ENCODE results near the gene PLSCR4.
"Not testable (repeated sequence)": the region's sequence is repeated elsewhere in the genome, so short reads cannot be mapped to it uniquely, and the experiment has no call there.

Gene PLSCR4

GRCh38 chr3:146246526-146246925 is 4.4 kb downstream of the PLSCR4 start:
- no peak for DNase-seq

GRCh38 chr3:146243559-146243958 is 7.3 kb downstream of the PLSCR4 start:
- DNase-seq, result no peak

DNA sequence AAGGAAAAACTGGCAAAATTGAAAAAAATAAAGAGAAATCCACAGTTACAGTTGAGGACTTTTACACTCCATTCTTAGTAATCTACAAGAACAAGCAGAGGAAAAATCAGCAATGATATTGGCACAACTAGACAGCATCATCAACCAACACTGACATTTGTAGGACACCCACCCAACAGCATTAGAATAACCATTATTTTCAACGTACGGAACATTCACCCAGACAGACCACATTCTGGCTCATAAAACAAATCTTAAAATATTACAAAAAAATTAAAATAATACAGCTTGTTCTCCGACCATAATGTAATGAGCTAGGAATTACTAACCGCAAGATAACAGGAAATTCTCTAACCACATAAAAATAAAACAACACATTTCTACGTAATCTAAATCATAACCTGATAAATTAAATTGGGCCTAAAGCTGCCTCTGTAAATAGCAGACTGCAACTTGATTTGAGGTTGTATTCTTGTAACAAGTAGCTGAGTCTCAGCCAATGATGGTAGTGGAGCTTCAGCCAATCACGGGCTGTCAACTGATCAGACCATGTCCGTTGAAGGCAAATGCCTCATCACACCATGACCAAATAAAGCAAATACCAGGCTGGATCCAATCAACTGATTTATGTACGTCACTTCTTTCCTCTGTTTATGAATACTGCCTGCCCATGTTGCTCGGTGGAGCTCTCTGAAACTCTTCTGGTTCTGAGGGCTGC is 9.2 kb downstream of the PLSCR4 start:
- DNase-seq, result no peak

GRCh38 chr3:146233487-146233886 is 17.4 kb downstream of the PLSCR4 start:
- no peak for DNase-seq

GRCh38 chr3:146227486-146227885 is 23.4 kb downstream of the PLSCR4 start:
- DNase-seq, result no peak

- no peak for DNase-seq
Observed at GRCh38 chr3:146226881-146227280, 24.0 kb downstream of the PLSCR4 start.

GRCh38 chr3:146225458-146225857 is 25.4 kb downstream of the PLSCR4 start:
- DNase-seq, result not testable (repeated sequence)

- DNase-seq, result no peak
Observed at GRCh38 chr3:146223401-146224373, 27.2 kb downstream of the PLSCR4 start.

GRCh38 chr3:146222204-146223046 is 28.5 kb downstream of the PLSCR4 start:
- no peak for DNase-seq

DNA sequence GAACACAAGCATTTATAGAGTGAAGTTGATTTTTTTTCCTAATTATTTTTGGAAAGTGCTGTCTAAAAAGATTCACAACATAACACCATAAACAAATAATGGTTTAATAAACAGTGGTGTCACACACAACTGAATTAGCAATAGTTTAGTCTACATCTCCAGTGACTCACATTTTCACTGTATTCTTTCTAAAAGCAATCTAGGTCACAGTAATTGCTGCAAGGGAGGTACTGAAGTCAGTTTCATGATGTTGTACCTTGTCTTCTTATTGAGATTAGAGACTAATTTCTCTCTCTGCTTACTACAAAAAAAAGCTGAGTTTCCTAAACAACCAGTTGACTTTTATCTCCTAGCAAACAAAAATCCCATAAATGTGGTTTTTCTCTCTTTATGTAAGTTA is 29.6 kb downstream of the PLSCR4 start:
- DNase-seq, result no peak

- DNase-seq, result no peak
Observed at GRCh38 chr3:146218880-146219866, 31.7 kb downstream of the PLSCR4 start.

- peak; percentile 7 for DNase-seq
Observed at GRCh38 chr3:146217324-146217723, 33.6 kb downstream of the PLSCR4 start.

DNA sequence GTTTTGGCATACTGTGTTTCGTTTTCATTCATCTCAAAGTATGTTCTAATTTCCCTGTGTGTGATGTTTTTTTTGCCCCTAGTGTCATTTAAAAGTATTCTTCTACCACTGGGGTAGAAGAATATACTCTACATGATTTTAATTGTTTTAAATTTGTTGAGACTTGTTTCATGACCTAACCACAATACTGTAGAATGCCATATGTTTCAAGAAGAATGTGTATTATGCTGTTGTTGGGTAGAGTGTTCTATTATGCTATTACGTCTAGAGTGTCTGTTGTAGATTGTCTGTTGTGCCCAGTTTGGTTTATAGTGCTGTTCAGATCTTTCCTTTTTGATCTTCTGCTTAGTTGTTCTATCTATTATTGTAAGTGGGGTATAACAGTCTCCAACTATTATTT is 36.4 kb downstream of the PLSCR4 start:
- no peak for DNase-seq

DNA sequence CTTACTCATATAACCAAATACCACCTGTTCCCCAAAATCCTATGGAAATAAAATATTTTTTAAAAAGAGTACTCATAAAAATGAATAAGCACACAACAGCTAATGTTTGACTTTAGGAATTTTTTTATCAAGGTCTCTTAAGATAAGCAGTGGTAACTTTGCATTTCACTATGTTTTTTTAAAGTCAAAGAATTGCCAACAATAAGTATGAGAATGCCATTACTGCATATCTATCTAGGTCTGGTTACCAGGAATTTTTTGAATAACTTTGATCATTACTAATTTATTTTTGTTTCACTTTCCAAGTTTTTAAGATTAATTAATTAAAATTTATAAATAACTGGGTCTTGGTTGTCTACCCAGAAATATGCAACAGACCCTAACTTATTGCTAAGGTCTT is 41.5 kb downstream of the PLSCR4 start:
- no peak for DNase-seq

DNA sequence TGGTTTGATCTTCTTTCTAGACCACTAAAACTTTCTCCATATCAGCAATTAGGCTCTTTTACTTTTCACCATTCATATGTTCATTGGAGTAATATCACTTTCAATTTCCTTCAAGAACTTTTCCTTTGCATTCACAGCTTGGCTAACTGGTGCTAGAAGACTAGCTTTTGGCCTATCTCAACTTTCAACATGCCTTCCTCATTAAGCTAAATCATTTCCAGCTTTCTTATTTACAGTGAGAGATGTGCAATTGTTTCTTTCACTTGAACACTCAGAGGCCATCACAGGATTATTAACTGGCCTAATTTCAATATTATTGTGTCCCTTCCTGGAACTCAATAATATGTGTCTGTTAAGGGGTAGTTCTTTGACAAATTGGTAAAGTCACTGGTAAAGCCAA is 47.1 kb downstream of the PLSCR4 start:
- DNase-seq, result no peak

DNA sequence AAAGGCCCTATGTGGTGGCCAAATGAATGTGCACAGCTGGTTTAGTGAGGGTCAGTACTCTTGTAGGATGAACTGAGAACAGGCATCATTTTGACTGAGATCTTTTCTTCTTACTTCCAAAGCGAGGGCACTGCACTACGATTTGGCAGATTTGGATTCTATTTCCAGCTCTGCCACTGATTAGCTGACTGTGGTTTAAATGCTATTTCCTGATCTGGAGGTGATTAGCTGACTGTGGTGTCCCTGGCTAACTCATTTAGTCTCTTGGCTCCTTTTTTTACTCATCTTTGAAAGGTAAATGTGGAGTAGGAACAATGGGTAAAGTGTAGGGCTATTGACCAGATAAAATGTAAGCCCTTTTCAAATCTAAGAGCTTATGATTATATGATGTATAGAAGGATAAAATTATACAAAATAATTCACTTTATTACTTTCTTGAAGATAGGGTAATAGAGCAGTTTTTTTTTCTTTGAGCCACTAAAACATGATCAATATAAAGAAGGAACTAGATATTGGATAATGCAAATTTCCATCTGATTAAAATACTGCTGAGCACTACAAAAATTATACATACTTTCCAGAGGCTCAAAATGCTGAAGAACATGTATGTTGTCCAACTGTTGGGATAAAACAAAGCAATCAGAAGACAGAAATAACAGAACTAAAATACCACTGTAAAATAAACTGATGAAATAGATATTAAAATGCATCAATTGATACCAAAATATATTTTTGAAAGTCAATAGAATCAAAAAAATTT is 50.3 kb downstream of the PLSCR4 start:
- DNase-seq, result no peak

DNA sequence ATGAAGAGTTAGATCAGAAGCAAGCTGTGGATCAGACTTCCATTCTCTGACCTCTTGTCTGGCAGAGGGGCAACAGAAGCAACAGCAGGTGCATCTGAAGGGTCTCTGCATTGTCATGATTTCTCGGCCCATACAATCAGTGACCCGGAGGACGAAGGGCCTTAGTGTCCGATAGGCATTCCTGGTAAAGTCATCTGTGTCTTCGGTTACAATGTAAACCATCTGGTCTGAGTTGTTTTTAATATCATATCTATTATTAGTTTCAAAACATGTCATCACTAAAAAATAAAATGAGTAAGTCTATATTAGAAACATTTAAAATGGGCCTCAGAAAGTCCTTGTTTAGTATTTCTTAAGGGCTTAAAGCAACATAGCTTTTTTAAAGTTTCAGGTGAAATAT is 51.1 kb downstream of the PLSCR4 start:
- DNase-seq, result no peak

- no peak for DNase-seq
Observed at GRCh38 chr3:146196789-146197188, 54.1 kb downstream of the PLSCR4 start.

DNA sequence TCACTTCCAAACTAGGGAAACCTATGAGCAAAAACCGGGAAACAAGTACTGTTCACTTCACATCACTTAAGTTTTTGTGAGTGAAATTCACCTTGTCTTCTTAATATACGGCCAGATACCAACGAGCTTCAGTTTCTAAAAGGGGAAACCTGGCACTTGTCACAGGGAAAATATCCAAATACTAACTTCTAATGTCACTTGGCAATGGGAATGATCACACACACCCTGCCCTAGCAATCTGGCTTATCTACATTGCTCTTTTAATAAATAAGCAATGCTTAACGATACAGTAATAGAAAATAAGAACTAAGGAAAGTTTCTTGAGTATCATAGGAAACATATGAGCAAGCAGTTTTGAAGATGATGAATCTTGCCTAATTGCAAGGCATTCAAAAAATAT is 55.3 kb downstream of the PLSCR4 start:
- no peak for DNase-seq

- DNase-seq, result no peak
Observed at GRCh38 chr3:146195030-146195429, 55.9 kb downstream of the PLSCR4 start.

- no peak for DNase-seq
Observed at GRCh38 chr3:146191051-146191450, 59.9 kb downstream of the PLSCR4 start.
